Renal pelvis (tissue), 4 donors: ENCODE results near the gene SYNE3. TPM values are rescaled to one million over a fixed set of nuclear protein-coding genes. Genes with fewer than 3 reads are reported as not detected.

Experiments used
- DNase-seq: peaks from one replicate; pipeline ENCODE4 v3.0.0-alpha.2; 2013
- polyA plus RNA-seq, 3 donors: library from polyadenylated mRNA; unstranded; fragments of 120-200 nt; gene quantifications; one replicate each; pipeline ENCODE4 v1.2.1, GENCODE V29; 2013; ENCODE audit not compliant: insufficient read length in 3 of 3

Gene SYNE3
- polyA plus RNA-seq, 3 donors = 2.0 to 2.9 (median 2.2) TPM

DNA sequence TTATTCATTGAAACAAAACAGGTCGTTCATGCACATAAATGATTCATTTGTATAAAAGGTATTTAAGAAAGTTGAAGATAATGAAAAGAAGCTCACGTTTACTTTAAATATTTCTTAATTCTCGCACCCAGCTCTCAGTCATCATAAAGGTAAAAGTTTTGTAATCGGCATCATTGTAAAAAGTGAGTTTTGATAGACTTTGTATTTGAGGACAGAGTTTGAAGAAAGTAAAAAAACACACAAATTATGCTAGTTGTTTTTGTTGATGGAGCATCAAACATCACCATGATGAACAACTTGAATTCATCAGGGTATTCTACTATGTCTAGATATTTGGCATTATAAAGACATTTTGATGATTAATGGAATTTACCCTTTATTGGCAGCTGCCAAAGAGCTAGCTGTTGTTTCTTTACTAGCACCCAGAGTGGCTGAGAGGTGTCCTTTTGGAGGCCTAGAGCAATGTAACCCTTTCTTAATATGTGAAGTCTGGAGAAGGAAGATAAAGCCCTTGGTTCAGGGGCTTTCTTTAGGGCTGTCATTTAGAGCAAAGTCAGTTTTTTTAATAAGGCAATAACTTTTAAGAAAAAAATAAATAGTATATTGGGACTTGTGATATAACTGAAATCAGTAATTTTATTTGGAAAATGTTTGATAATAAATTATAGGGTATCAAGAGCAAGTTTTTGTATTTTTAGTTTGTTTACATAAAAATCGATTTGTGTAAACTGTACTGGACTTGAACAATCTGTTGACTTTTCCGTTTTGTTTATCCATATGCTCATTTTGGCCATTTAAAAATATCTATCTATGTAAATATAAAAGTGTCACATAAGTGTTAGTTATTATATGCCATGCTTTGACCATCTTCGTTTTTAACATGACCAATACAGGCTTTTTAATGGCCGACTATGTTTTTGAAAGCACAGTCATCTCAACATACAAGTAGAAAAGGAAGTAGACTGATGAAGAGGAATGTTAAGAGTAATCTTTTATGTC, 25.8 kb upstream of the SYNE3 start:
- no peak for DNase-seq

DNA sequence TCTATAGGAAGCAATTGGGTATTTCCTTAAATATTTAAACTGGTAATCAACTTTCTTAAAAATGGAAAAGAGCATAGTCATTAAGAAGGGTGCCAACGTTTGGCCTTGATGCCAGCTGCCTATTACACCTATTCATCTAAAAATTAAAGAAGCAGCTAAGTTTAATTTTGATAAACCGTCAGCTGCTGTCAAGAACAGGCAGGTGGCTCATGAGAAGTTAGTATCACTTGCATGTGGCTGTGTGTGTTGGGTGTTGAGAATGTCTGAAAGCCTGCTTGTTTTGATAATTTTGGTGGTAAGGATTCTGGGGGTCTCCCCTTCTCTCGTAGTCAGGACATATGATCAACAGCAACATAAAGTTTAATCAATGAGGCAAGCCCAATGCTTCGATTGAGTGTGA, 24.9 kb upstream of the SYNE3 start:
- no peak for DNase-seq

DNA sequence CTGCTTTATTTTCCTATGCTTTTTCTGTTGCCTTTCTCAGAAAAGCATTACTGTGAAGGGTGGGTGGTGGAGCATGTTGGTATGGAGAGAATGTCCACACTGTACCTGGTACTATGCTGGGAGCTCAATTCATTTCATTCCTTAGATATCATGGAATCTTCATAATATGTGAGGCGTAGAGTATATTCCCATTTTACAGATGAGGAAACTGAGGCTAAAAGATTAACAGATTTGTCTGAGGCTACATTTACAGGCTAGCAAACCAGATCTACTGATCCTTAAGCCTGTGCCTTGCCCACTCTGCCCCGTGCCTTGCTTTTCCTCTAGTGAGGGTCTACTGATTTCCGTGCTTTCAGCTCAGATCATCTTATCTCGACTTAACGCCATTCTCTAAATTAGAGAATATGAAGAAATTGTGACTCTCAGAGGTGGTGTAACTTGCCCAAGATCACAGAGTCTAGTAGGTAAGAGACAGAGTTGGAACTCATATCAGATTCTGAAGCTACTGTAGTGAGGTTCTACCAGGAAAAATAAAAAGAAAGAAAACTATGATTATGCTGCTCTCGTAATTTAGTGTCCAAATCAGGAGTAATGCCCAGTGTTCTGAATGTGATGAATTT, 23.9 kb upstream of the SYNE3 start:
- DNase-seq = no peak

DNA sequence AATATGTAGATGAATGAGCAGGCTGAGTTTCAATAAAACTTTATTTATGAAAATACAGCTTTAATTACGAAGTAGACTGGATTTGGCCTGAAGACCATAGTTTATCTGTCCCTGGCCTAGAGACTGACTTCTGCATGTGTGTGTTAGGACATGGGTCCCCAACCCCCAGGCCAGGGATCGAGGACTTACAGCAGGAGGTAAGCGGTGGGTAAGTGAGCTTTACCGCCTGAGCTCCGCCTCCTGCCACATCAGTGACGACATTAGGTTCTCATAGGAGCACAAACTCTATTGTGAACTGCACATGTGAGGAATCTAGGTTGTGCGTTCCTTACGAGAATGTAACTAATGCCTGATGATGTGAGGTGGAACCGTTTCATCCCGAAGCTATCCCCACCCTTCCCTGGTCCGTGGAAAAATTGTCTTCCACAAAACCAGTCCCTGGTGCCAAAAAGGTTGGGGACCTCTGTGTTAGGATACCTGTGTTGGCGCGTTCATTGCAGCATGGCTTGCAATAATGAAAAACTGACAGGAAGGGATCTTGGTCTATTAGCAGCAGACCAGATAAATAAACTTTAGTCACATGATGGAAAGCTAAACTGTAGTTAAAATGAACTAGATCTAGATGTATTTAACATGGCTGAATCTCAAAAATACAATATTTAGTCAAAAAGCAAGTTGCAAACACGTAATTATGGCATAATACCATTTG, 22.5 kb upstream of the SYNE3 start:
- no peak for DNase-seq

DNA sequence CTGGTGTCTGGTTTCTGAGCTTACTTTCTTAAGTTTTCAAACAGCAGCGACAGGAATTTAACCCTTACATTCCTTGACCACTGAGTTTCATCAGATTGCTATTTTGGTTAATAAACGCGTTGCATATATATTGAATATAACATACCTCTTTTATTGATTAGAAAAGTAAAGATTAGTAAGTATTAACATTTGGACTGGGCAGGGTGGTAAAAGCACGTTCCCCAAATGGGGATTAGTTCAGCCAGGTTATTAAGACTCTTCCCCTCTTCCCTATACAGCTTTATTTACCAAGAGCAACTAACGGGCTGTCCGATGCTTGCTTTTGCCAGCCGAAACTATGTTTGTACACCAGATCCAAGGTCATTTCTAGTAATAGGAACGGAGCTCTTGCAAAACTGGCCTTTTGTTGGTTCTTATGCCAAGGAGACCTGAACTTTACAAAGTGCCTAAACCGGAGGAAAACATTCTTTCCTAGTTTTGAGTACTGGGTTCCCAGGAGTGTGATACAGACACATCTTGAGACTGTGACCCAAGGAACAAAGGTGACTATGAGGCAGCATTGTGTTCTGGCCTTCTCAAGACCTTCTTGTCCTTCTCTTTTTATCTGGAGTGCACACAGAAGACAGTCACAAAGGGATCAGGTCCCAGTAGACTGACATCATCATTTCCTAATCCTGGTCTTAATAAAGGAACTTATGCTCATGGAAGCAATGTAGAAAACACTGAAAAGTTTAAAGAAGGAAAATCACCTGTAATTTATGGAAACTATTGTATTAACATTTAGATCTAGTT, 21.0 kb upstream of the SYNE3 start:
- no peak for DNase-seq

DNA sequence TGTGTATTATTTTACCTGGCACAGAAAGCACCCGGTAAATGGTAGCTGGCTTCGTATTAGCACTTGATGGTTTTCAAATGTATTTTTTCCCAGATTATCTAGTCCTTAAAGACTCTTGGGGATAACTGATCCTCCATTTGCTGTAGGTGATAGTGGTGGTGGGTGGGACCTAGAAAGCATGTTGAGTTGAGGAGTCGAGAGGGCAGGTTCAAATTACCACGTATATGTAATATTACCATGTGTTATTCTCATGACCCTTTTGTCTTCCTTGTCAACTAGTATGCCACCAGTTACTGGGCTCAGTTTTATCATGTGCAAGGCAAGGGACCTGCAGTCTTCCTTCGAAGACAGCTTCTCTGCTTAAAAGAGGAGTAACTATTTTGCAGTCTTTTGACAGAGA, 20.2 kb upstream of the SYNE3 start:
- DNase-seq = no peak

DNA sequence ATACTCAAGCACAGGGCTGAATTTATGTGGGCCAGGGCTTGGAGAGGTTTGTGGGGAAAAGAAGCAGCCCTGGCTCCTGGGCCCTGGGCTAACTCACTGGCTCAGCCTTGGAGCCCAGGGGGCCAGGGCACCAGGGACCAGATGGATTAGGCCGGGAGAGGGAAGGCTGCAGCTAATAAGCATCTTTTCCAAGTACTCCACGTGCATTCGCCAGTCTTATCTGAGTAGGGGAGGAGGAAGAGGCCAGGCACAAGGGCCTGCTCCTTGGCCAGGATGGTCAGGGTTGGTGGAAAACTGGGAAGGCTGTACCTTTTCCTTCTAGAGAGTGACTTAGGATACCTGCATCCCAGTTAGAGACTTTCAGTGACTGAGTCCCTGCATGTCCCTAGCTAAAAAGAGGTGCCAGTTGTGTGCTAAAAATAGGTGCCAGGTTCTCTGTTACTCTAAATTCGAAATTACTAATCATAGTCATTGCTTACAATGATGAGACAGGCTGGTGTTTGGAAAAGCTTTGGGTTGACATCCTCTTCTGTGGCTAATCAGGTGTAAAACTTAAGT, 19.7 kb upstream of the SYNE3 start:
- DNase-seq = no peak

DNA sequence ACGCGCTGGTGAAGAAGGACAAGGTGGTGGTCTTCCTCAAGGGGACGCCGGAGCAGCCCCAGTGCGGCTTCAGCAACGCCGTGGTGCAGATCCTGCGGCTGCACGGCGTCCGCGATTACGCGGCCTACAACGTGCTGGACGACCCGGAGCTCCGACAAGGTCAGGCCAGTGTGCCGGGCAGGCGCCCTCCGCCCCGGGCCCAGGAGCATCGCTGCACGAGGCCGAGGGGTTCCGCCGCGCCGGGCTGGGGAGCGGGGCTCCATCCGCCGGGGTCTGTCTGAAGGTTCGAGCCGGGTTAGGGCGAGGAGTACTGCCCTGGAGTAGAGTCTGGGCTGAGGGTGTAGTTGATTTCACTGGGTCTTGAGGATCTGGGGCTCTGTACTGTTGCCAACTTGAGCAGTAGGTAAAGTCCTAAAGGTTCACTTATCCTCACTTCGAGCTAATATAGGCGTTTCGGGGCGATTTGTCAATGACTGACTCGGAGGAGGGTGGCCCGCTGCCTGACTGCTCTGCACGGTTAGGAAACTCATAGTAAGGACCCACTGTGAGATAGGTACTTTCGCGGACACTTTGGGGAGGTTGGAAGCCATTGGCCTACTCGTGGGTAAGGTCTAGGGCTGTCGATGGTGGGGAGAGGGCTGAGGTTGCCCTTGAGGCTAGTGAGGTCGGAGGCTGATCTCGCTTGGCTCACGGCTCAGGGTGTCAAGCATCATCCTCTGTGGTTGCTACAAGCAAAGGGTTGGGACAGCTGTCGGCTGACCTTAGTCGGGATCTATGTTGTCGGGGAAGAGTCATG, 19.0 kb upstream of the SYNE3 start:
- DNase-seq = no peak

DNA sequence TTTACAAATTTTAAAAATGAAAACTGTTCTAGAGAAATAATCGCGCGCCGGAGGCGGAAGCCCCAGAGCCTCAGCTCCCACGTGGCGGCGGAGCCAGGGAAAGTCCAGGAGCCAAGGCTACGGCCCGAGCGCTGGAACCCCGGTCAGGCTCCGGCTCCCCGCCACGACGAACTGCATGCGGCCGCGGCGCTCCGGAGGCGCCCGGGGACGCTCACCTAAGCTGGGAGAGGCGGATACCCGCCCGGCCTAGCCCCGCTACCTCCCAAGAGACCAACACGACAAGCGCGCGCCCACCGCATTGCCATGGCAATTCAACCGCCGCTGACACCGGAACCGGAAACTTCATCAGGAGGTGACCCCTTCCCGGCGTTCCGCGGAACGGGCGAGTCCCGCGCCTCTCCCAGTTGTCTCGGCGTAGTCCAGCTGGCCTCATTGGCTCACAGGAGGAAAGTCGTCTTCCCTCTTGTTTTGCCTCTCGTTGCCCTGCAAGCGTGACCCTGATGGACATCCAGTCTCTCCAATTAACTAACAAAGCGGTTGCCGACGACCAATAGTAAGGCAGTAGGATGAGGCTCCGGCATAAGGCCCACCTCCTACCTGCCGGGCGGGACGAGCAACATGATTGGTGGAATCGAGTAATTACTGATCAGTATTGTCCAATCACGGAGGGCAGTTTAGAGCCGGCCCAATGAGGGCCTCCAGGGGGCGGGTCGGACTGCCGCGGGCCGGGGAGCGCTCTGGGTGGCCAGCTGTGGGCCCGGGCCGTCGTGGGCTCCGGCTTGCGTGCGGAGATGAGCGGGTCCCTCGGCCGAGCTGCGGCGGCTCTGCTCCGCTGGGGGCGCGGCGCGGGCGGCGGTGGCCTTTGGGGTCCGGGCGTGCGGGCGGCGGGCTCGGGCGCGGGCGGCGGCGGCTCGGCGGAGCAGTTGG, 18.1 kb upstream of the SYNE3 start, which contains the start of gene GLRX5:
TSS of gene GLRX5 (plus strand) at position 752 of the 927 bp plus-strand sequence. CDS start at position 792, 40 bp downstream.
- DNase-seq = peak; percentile 100

DNA sequence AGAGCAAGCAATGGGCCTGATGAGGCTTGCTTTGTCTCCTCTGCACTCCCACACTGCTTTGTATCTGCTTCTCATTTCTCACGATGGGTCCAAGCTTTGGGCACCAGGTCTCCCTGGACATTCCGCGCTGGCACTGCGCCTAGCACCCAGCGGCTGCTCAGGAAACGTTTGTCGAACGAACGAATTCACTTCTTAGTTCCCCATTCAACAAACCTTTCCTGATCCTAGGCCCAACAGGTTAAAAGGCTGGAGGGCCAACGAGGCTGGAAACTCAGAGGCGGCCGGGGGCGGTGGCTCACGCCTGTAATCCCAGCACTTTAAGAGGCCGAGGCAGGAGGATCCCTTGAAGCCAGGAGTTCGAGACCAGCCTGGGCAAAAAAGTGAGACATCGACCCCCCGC, 17.4 kb upstream of the SYNE3 start:
- DNase-seq = no peak

DNA sequence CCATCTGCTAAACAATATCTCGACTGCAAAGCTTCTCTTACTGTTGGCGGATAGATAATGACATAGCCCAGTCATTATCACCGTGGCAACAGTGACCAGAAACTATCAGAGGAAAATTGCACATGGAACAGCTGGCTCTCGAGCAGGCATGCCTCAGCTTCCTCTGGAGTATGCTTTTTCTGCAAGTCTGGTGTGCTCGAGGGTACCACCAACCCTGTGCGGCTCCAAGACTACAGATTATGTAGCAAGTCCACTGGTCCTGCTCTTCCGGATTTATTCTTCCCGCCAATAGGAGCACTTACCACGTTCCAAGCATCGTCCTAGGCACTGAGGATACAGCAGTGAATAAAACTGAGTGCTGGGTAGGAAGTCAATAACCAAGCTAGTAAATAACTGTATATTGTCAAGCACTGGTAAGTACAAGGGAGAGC, 17.0 kb upstream of the SYNE3 start:
- DNase-seq = no peak

DNA sequence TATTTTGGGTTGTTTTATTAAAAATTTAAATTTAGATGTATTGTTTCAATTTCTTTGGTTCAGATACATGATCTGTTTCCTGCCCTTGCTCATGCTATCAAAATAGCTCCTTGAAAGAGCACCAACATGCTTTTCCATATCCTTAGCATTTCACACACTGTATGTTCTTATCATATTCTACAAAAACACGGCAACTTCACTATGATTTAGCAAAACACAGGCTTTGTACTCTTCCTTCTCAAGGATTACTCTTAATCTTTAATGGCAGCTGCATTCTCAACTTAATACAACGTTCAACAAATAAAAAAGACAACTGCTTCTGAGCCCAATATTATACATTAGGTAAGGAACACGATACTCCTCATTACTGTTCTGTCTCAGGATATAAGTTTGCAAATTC, 15.5 kb upstream of the SYNE3 start:
- no peak for DNase-seq

DNA sequence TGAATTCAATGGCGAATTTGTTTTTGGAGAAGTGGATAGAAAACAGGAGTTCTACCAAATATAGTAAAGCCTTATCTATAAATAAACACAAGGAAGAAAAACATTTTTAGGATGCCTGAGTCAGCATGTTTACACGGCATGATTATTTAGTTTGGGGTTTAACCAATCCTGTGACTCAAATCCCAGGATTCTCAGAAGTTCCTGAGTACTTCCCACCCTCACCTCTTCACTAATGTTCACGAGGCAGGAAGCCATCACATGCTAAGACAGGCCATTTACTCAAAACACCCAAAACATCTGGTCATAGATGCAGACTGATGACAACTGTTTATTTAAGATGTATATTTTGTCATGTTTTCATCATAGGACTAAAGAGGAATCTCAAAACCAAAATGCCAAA, 15.0 kb upstream of the SYNE3 start:
- no peak for DNase-seq

DNA sequence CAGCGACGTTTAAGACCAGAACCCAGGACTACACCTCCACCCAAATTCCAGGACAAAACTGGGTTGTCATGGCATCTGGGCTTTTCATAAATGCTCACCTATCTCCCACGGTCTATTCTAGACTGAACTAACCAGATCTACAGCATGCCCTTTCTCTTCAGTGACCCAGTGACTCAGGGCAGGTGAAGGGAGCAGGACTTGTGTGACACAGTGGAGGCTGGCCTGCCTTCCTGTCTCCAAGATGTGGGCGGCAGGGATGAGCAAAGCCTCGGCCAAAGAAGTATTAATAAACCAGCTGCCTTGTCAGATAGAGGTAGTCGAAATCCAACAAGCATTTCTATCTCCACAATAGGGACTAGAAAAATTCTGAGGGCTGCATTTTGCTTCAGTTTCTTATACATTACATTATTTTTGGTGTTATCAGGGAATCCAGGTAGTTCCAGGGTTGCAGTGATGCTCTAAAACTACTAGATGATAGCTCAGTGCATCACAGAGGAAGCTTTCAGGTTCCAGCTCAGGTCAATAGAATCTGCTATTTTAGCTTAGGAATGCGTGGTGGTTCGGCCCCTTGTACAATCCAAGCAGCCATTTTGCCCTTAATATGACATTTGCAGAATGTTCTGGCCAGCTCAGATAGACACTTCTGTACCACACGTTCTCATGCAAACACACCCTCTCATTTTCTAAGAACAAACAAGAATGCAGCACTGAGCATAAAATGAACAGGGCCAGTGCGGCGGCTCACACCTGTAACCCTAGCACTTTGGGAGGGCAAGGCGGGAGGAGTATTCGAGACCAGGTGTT, 14.2 kb upstream of the SYNE3 start:
- no peak for DNase-seq

DNA sequence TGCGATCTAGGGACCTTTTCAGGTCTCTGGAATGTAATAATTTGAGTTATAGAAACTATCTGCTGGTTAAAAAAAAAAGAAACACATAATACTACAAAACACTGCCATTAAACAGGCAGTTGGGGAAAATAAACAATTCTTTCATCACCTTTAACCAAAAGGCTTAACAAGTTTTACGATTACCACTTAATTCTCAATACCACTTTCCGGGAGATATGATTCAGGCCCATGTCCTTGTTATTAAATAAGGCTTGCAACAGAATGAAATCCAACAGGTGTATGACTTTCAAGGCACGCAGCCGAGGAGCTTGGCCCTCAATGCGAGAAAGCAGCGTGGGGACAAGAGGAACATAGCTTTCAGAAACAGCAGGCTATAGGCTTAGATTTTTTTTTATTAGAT, 12.8 kb upstream of the SYNE3 start:
- DNase-seq = no peak

DNA sequence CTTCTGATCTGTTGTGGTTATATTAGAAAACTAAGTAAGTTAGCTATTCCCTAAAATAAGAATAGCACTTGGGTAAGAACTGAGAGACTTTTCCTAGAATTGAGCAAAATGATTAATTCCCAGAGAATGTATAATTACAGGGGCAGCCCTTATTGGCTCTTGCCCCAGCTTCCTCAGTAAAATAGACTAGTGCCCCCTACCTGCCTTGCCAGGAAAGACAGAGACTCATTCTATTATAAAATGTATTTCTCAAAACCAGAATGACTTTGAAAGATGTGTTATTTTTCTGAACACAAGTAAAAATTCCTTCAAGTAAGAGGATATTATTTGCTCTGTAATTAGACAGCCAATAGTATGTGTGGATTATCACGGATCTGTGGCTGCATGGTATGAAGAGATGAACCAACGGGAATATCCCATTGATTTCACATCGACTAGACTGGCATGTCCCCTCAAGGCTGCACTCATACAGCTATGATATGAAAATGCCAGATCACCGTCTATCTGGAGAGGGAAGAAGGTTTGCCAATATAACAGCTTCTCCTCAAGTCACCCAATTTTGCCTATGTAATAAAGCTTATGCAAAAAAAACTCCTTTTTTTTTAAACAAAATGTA, 11.0 kb upstream of the SYNE3 start:
- peak; percentile 31 for DNase-seq

DNA sequence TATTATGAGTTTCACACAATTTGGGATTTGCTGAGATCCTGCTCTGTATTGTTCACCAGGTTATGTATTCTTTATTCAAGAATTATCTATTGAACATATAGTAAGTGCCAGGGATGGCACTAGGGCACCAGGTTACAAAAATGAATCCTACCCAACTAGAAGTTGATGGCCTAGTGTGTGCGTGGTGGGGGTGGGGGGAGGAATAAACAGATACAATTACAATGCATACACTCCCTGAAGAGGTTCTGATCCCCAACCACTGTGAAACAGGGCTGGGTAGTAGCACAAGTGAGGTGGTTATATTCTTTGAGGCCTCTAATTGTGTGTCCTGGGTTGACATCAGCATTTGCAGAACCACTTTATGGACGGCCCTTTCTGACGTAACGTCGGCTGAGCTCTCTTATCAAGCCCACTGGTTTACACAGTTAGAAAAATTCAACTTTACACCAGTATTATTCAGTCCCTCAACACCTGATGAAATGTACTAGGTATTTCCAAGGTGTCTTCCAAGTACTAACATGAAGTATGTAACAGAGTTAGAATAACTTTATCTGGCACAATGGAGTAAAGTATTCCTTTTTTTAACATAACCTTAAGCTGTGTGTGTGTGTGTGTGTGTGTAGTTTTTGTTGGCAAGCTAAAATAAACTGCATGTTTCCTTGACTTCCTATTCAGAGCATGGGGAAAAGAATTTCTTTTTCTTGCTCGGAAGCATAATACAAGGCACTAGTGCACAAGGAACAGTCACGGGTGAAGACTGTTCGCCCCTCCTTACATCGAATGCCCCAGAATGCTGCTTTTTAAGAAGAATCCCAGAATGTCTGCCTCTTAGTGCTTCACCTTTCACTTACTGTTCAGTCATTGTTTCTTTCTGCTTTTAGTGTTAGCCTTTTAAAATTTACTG, 10.3 kb upstream of the SYNE3 start:
- DNase-seq = no peak
